Stimulated activated CD8-positive, alpha-beta memory T cell treated with anti-CD3 and anti-CD28 coated beads, Interleukin-15, amount 100 ng/mL, for 1 hour (primary cell): ENCODE measurements around the gene SDHB.
"Not testable (repeated sequence)": the region's sequence is repeated elsewhere in the genome, so short reads cannot be mapped to it uniquely, and the experiment has no call there.

Experiments
- DNase-seq: peaks from one replicate; pipeline ENCODE4 v3.0.0-alpha.2; 2020; ENCODE audit warnings: low read depth

The SDHB gene

DNA sequence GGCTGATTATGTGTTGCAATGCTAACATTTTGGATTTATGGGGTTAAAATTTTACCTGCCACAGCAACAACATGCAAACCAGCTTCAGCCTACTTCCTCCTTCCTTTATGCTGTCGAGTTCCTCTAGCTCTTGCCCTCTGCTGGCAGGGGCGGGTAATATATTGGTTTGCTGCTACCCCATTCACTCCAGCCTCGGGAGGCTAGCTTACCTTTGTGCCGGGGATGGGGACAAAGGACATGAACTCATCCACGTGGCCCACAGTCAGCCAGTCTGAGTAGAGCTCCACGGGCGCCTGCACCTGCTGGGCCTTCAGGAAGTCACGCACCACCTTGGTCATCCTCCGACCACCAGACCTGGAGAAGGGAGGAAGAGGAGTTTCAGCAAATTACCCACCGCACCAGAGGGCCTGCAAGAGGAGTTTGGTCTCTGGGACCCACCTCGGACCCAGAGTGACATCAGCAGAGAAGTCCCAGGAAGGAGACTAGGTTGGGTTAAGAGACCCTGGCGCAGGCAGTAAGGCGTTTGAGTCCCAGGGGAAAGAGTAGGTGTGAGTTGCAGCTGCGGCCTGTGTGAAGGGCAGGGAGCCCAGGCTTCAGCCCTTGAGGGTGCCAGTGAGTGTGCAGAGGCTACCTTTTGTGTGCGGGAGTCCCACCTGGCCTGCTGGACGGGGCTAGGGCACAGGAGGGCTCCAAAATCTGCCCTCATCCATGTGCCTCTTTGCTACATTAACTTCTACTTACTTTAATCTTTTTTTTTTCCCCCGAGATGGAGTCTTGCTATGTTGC, 21.8 kb upstream of the SDHB start:
- DNase-seq: no peak

DNA sequence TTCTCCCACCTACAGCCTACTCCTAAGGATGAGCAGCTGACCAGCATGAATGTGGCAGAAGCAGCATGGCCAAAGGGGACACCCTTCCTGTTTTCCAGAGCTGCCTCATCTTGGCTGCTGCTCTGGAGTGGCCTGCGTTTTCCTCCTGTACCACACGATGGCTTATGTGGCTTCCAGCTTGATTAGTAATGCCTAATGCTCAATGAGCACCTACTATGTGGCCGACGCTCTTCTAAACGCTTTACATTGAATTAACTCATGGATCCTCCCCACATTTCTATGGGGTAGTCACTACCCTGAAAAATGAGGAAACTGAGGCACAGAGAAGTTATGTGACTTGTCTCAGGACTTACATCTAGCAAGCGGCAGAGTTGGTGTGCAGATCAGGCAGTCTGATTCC, 18.0 kb upstream of the SDHB start:
- no peak for DNase-seq

DNA sequence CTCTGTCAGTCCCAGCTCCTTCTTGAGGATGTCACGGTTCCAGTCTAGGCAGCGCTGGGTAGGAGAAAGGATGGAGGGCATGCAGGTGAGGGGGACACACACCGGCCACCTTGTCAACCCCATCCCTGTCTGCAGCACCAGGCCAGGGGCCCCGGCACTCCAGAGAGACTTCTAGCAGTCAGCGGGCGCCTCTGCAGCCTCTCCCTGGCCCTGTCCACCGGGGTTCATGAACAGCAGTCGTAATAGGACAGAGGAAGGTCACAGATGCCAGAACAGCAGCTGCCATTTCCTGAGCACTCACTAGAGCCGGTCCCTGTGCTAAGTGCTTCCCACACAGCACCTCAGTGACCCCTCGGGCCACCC, 16.3 kb upstream of the SDHB start:
- DNase-seq: no peak

DNA sequence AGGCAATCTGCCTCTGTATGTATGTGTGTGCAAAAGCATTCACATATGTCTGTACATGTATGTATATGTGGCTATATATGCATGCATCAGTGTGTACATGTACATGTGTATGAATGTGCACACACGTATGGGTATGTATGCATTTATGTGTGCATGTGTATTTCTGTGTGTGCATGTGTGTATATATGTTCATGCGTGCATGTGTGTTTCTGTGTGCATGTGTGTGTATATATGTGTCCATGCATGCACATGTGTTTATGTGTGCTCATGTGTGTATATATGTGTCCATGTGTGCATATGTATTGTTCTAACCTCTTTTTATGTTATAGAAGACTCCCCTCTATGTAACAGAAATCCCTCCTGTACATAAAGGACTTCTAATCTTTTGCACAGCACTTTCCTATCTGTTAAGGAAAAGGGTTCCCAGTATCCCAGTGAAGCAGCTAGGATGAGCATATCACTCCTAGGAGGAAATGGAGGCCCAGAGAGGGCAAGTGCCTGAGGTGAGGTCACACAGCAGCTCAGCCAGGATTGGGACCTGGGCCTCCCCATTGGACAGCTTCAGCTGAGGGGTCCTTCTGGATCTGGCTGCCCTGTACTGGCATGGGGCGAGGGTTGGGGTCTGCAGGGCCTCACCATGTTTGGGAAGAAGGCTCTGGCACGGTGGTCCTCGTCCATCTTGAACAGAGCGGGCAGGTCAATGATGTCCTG, 15.8 kb upstream of the SDHB start:
- no peak for DNase-seq

DNA sequence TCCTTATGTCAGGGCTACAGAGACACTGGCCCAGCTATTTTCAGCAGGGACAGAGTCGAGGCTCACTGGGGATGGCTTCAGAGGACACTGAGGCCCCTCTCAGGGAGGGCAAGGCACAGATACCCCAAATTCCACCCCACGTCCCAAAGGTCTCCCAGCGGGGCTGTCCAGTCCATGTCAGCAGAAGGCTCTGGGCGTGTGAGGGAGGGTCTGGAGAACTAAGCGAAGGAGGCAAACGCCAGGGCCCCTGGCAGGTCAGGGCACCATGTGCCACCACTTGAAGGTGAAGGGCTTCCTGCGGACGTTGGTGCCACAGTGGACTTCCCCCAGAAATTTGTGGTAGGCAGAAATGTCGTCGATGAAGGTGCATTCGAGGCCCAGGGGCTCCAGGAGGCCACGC, 15.0 kb upstream of the SDHB start:
- DNase-seq: no peak

DNA sequence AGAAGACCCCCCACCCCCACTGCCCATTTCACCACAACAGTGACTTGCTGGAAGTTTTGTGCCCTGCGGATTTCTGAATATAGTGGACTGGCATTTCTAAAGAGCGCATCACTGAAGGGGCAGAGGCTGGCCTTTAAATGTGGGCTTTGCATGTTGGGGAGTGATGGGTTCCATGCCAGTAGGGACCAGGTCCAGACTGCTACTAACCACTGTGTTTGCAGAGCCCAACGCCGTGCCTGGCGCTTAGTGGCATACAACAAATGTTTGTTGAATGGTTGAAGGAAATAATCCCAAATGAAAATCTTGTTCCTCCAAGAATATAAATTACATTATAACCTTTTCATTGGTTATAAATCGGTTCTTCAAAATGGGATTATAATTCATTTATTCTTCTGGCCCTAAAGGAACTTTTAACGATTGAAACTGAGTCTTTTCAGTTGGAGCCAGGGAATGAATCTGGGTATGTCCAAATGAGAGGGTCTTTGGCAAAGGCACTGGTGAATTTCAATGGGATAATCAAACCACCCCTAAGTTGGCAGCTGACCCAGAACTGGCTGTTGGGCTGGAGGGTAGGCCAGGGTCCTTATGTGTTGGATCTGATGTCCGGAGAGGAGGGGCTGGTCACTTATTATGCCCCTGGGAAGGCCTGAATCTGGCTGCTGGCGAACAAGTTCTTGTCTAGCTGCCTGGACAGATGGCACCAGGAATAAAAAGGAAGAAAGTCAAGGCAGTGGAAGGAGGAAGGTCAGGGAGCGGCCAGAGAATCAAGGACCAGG, 13.8 kb upstream of the SDHB start:
- no peak for DNase-seq

DNA sequence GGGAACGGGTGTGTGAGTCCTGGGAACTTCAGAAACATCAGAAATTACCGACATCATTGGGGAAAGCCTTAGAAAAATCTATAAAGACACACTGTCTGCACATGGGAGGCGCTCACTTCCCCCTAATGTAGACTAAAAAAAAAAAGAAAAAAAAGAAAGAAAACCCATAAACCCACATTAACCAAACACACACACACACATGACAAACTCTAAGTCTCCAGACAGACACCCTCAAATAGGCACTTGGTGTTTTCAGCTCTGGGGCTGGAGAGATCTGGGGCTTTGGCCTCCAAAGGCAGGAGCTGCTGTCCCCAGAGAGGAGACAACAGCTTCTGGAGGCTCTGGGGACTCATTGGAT, 13.2 kb upstream of the SDHB start:
- DNase-seq: no peak

DNA sequence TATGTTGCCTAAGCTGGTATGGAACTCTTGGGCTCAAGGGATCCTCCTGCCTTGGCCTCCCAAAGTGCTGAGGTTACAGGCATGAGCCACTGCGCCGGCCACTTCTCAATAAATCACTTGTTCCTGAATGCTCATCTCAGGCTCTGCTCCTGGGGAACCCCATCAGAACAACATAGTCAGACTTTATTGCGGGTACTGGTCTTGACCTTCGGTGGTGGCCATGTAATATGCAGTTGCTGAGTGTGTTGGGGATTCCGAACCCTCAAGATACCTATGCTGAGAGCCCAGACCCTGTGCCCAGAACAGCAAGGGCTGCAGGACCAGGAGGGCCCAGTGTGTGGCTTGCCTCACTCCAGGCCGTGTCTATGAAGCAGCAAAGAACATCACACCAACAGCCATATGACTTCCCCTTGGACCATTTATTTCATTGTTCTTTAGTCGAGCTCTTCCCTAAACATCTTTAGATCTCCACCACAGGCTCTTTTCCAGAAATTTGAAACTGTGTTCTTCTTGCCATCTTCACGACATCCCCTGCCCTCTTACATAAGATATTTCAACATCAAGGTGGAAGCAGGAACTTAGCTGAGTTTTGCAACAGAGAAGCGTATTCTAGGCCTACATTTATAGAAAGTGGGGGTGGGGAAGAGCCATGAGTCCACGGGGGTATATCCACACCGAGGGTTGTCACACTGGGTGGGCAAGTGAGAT, 12.7 kb upstream of the SDHB start:
- DNase-seq: no peak

DNA sequence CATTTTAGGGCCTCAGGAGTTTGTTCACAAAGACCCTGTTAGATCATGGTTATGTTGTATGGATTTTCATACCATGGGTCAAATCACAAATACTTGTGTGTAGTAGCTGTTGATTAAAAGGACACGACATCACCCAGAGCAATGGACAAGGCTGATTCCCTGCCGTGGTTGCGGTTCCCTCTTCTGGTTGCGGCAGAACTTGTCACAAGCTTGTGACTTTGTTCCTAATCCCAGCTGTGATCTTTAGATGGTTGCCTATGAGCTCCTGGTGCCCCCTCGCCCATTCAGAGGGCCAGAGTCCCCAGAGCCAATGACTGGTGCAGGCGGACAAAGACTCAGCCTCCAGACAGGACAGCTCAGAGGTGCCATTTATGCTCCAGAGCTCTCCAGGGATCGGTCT, 11.8 kb upstream of the SDHB start:
- DNase-seq: no peak

DNA sequence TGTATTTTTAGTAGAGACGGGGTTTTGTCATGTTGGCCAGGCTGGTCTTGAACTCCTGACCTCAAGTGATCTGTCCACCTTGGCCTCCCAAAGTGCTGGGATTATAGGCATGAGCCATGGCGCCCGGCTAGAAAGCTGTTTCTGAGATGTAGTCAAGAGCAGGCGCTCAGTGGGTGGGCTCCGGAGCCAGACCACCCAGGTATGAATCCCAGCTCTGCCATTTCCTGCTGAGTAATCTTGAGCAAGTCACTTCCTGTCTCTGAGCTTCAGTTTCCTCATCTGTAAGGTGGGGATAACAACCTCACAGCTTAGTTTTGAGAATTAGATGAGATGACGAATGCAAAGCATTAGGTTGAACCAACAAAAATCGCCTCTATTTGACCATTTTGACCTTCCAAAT, 8.9 kb upstream of the SDHB start:
- DNase-seq: not testable (repeated sequence)

DNA sequence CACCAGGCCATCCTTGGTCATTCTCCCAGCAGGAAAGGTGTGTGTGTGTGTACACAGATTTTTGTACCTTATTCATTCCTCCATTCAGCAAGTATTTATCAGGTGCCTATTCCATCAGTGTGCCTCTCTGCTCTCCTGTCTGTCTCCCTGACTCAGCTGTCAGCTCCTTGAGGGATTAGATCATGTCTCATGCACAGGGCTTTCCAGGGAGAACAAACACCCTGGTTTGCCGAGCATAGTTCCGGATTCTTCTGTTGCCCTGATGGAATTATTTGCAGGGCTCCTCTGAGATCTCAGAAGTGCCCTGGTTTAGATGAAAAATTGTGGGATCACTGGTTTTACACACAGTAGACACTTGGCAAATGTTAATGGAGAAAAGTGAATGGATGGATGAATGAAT, 8.1 kb upstream of the SDHB start:
- no peak for DNase-seq

DNA sequence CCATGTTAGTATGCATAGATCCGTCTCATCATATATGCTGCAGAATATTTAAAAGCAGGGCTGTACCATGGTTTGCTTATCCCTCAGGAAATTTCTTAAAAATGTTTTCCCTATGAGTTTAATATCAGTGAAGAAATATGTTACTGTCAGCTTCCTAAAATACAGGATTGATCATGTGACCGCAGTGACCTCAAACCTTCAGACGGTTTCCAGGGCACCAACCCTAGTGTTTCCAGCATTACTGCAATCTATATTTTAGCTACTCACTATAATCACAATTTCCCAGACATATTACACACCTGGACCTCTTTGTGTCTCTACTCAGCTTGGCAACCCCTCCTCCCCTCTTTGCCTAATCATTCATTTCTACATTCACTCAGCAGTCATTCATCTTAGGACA, 7.7 kb upstream of the SDHB start:
- DNase-seq: no peak

DNA sequence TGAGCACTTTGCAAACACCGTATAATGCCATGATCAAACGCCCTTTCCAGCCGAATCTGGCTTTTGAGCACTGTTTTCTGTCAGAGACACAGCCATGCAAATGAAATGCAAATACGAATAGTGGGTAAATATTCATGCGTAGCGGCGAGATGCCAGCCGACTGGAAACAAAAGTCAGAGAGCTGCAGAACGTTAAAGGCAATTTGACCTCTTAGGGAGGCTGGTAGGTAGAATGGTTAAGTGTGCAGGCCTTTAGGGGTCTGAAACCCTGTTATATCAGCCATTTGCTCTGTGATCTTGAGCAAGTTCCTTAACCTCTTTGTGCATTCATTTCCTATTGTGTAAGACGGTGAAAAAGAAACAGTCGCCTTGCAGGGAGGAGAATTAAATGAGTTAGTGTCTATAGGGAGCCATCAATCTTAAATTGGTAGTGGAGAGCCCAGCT, 6.5 kb upstream of the SDHB start:
- no peak for DNase-seq

DNA sequence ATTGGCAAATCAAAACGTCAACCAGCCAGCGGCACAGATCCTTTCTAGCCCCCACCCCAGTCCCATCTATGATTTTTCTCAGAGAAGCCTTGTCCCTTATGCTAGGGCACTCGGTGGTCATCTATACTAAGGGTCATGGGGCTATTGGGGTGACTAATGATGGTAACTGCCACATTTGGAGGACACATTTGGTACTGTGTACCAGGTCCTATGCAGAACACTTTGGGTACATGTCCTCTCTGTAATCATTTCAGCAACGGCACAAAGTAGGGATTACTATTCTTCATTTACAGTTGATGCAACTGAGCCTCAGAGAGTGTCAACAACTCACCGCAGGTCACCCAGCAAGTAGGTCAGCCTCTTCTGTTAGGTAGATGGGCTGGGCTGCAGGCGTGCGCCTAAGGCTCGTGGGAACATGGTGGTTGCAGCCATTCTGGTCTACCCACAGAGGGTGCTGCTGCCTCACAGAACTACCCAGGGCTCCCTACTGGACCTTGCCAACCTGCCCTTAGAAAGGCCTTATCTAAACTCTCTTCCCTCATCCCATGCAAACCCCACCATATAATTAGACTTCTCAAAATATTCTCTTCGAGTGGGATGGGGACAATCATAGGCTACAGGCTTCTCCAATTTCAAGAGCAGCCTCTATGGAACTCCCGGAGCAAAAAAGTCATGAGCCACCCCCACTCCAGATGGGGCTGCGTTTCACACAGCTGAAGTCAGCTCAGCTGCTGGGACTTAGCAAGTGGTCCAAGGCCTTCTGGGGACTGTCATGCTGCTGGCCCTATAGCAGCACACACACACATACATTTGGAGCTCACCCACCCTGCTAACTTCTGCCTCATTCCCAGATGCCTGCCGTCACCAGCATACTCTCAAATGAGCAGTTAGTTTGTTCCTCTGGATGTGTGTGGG, 5.8 kb upstream of the SDHB start:
- DNase-seq: no peak

DNA sequence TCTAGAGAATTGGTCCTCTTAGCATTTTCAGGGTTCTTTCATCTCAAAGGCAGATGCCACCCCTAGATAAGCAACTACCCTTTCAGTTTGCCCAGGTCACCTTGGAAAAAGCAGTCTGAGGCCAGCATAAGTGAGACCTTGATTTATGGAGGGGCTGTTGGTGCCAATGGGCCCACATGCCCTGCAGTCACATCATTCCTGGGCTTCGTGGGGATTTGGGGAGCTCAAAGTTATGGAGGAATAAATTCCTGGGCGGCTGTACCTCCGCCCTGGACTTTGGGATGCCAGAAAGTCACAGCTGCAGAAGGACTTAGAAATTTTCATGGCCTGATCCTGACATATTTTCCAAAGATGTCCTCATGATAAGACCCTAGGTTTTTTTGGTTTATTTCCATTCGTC, 2.7 kb upstream of the SDHB start:
- no peak for DNase-seq

DNA sequence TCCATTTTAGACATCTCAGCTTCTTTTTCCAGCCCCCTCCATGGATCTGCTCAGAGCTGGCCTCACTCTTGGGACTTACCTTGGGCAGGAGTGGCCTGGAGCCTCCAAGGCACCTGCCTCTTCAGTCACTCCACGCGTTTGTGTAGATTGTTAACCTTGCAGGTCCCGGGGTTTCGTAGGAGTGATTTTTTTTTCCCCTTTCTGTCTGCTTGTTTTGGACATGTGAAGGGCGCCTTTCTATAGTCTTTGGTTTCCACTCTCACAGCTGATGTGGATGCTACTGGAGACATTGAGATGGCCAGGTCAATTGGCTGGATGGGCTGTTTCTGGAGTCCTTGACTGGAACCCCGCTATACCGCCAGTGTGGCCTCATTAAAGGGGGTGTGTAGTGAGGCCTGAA, 2.0 kb upstream of the SDHB start:
- no peak for DNase-seq

DNA sequence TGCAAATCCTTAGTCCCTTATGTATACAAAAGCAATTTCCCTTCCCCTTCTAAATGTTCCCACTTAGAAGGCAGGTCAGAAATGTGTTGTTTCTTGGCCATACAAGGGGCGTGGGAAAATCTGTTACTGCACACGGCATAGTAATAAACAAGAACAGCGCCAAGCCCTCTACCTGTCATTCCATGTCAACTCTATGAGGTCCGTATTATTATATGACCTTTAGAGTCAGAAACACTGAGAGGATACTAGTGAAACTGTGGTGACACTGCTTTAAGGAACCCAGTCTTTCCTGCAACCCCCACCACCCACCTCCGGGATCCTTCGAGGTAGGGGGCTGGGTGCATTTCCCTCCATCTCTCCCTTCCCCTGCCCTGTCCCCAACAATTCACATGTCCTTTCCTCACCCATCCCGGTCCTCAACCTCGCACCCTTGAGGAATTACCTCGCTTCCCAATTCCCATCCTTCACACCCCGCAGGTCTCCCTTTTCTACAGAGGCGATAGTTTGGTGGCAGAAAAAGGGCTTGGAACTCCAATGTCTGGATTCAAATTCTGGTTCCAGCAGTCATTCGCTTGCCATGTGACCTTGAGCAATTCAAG, 647 bp downstream of the SDHB start:
- DNase-seq: no peak

DNA sequence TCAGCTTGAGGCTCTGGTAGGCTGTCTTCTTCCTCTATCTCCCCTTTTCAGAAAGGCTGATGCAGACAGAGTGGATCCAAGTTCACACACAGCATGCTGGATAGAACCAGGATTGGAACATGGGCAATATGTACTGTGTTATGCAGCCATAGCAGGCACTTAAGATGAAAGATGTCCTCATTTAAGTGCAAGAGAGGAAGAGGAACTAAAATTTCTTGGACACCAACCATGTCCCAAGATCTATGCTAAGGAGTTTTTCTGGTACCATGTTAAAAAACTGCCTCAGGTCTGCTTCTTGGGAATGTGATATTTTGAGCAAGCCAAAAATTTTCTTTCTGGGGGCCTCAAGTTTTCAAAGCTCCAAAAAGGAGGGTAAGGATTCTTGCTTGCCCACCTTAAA, 1.2 kb downstream of the SDHB start:
- DNase-seq: no peak

DNA sequence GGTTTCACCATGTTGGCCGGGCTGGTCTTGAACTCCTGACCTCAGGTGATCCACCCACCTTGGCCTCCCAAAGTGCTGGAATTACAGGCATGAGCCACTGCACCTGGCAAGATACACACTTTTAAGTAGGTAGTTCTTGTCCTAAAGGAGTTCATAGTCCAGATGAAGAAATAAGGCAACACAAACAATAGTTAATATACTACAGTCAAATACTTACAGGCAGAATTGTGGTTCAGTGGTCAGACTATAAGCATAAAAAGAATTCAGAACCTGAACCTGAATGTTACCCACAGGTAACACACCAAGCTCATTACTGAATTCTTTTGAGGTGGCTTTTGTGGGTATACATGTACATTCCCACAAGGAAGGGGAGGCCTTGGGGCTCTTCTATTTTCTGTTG, 1.8 kb downstream of the SDHB start:
- DNase-seq: no peak

DNA sequence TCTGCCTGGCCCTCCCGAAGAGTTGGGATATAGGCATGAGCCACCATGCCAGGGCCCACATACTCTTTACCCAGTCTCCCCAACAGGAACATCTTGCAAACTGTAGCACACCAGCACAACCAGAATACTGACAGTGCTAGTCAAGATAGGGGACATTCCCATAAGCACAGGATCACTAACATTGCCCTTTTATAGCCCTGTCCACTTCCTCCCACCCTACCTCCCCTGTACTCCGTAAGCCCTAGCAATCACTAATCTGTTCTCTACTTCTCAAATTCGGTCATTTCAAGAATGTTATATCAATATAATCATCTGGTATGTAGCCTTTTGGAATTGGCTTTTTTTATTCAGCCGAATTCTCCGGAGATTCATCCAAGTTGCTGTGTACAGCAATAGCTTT, 5.9 kb downstream of the SDHB start:
- DNase-seq: no peak

DNA sequence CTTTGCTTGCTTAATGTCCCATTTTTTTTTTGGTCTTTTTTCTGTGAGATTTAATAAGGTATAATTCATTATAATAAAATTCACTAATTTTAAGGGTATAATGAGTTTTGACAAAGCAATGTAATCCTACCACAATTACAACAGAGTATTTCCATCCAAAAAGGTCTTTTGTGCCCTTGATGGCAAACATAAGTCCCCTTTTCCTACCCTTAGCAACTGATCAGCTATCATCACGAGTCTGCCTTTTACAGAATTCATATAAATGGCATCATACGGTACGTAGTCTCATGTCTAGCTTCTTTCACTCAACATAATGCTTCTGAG, 7.5 kb downstream of the SDHB start:
- no peak for DNase-seq
